ENCODE data around the gene ARAF. TPM values are rescaled to one million over a fixed set of nuclear protein-coding genes. Genes with fewer than 3 reads are reported as not detected.

ARAF gene
- total RNA-seq, 1 donor from 2014 or later = 12.9 TPM

- peak in 1 of 2 donors; percentile 19 for DNase-seq (ENCODE audit: low read depth in 2 of 2)
Measured at GRCh38 chrX:47563801-47564315, 2.9 kb downstream of the ARAF start.

- no peak for DNase-seq (ENCODE audit: low read depth in 2 of 2)
Measured at GRCh38 chrX:47564438-47565085, 3.6 kb downstream of the ARAF start.

- no peak for DNase-seq (ENCODE audit: low read depth in 2 of 2)
Measured at GRCh38 chrX:47566841-47567240, 5.8 kb downstream of the ARAF start.

- peak; percentile 33 to 39 for DNase-seq (ENCODE audit: low read depth in 2 of 2)
Measured at GRCh38 chrX:47568656-47569295, 7.8 kb downstream of the ARAF start.

GRCh38 chrX:47570794-47571193 is 9.8 kb downstream of the ARAF start:
- DNase-seq (ENCODE audit: low read depth in 2 of 2) = no peak

GRCh38 chrX:47571215-47571614 is 10.2 kb downstream of the ARAF start:
- no peak for DNase-seq (ENCODE audit: low read depth in 2 of 2)

- no peak for DNase-seq (ENCODE audit: low read depth in 2 of 2)
Measured at GRCh38 chrX:47571896-47572295, 10.9 kb downstream of the ARAF start.

- no peak for DNase-seq (ENCODE audit: low read depth in 2 of 2)
Measured at GRCh38 chrX:47572773-47573340, 11.9 kb downstream of the ARAF start.

- DNase-seq (ENCODE audit: low read depth in 2 of 2) = no peak
Measured at GRCh38 chrX:47573341-47574075, 12.5 kb downstream of the ARAF start.

GRCh38 chrX:47574076-47574546 is 13.1 kb downstream of the ARAF start:
- no peak for DNase-seq (ENCODE audit: low read depth in 2 of 2)

- no peak for DNase-seq (ENCODE audit: low read depth in 2 of 2)
Measured at GRCh38 chrX:47574547-47575301, 13.7 kb downstream of the ARAF start.

GRCh38 chrX:47576021-47576898 is 15.3 kb downstream of the ARAF start:
- no peak for DNase-seq (ENCODE audit: low read depth in 2 of 2)

- DNase-seq (ENCODE audit: low read depth in 2 of 2) = peak; percentile 17 to 20
Measured at GRCh38 chrX:47577424-47577823, 16.4 kb downstream of the ARAF start.

GRCh38 chrX:47577901-47578300 is 16.9 kb downstream of the ARAF start:
- DNase-seq (ENCODE audit: low read depth in 2 of 2) = no peak

GRCh38 chrX:47578692-47579091 is 17.7 kb downstream of the ARAF start:
- no peak for DNase-seq (ENCODE audit: low read depth in 2 of 2)

- DNase-seq (ENCODE audit: low read depth in 2 of 2) = peak; percentile 52 to 83
Measured at GRCh38 chrX:47579537-47579936, 18.5 kb downstream of the ARAF start.

- DNase-seq (ENCODE audit: low read depth in 2 of 2) = peak; percentile 89 to 92
Measured at GRCh38 chrX:47581731-47582647, 21.0 kb downstream of the ARAF start, which contains the start of gene TIMP1. TIMP1 (plus strand) TSS chrX:47582436; CDS start chrX:47583416, 980 bp downstream.

GRCh38 chrX:47583240-47583861 is 22.3 kb downstream of the ARAF start:
- DNase-seq (ENCODE audit: low read depth in 2 of 2) = no peak
